ENCODE results near the gene PWWP2B. TPM values are rescaled to one million over a fixed set of nuclear protein-coding genes. Genes with fewer than 3 reads are reported as not detected.

PWWP2B gene
- 1.6 and 2.7 TPM in 2 replicates for polyA plus RNA-seq (2011; rRNA removed)
- 0.66 and 0.77 TPM in 2 replicates for polyA minus RNA-seq (2011; rRNA and poly(A)+ RNA removed)

GRCh38 chr10:132397036-132397541, at the start of gene PWWP2B:
PWWP2B (plus strand) TSS chr10:132397200; CDS start chr10:132397227, 27 bp downstream.
- TF ChIP-seq CTCF (IDR thresholded peaks at IDR 0.05; ENCODE audit: insufficient read depth, low read depth, low read length): no peak
- CTCF ChIA-PET: no interaction called here
- Histone ChIP-seq H3K4me3 (ENCODE audit: low read depth, low read length) (peak within 1 kb of the TSS; percentile 62), H3K27me3 (ENCODE audit: control insufficient read depth, insufficient read depth, low read length) (no peaks in the 10 kb centered on the region), H3K36me3 (ENCODE audit: control insufficient read depth, insufficient read depth, low read length) (no peaks in the 10 kb centered on the region)
- POLR2A ChIA-PET: no interaction called here
- DNase-seq (ENCODE audit: low read depth): no peak

GRCh38 chr10:132347211-132347930, 49.6 kb upstream of the PWWP2B start:
- ChIA-PET CTCF (no interaction called here), POLR2A (no interaction called here)
- no peak for DNase-seq (ENCODE audit: low read depth)
- H3K36me3 ChIP-seq (ENCODE audit: control insufficient read depth, insufficient read depth, low read length): peaks cover 5% of the 10 kb centered on the region
- no peaks in the 10 kb centered on the region for H3K27me3 ChIP-seq (ENCODE audit: control insufficient read depth, insufficient read depth, low read length)
- no peak for TF ChIP-seq CTCF (IDR thresholded peaks at IDR 0.05; ENCODE audit: insufficient read depth, low read depth, low read length)
- H3K4me3 ChIP-seq (ENCODE audit: low read depth, low read length): no peak overlapping the region

GRCh38 chr10:132347931-132348267, 49.1 kb upstream of the PWWP2B start:
- ChIA-PET POLR2A (no interaction called here), CTCF (no interaction called here)
- no peak for TF ChIP-seq CTCF (IDR thresholded peaks at IDR 0.05; ENCODE audit: insufficient read depth, low read depth, low read length)
- Histone ChIP-seq H3K36me3 (ENCODE audit: control insufficient read depth, insufficient read depth, low read length) (peaks cover 5% of the 10 kb centered on the region), H3K4me3 (ENCODE audit: low read depth, low read length) (no peak overlapping the region), H3K27me3 (ENCODE audit: control insufficient read depth, insufficient read depth, low read length) (no peaks in the 10 kb centered on the region)
- no peak for DNase-seq (ENCODE audit: low read depth)

- CTCF ChIA-PET: interaction anchor here (2.7 kb wide), 1 partner anchor 10 kb away, joined by 16 read pairs; no protein-coding TSS in a partner anchor
- POLR2A ChIA-PET: no interaction called here
- Histone ChIP-seq H3K27me3 (ENCODE audit: control insufficient read depth, insufficient read depth, low read length) (no peaks in the 10 kb centered on the region), H3K4me3 (ENCODE audit: low read depth, low read length) (no peak overlapping the region), H3K36me3 (ENCODE audit: control insufficient read depth, insufficient read depth, low read length) (peaks cover 6% of the 10 kb centered on the region)
- DNase-seq (ENCODE audit: low read depth): no peak
- no peak for TF ChIP-seq CTCF (IDR thresholded peaks at IDR 0.05; ENCODE audit: insufficient read depth, low read depth, low read length)
These were observed 47.2 kb upstream of the PWWP2B start for GRCh38 chr10:132349766-132350165.

GRCh38 chr10:132350391-132350790, 46.6 kb upstream of the PWWP2B start:
- Histone ChIP-seq H3K27me3 (ENCODE audit: control insufficient read depth, insufficient read depth, low read length) (no peaks in the 10 kb centered on the region), H3K36me3 (ENCODE audit: control insufficient read depth, insufficient read depth, low read length) (peaks cover 6% of the 10 kb centered on the region), H3K4me3 (ENCODE audit: low read depth, low read length) (no peak overlapping the region)
- CTCF ChIA-PET: interaction anchor here (1.3 to 2.7 kb wide), 3 partner anchors 8 to 127 kb away, joined by 4 to 16 read pairs (median 12); no protein-coding TSS in a partner anchor
- DNase-seq (ENCODE audit: low read depth): no peak
- POLR2A ChIA-PET: no interaction called here
- no peak for TF ChIP-seq CTCF (IDR thresholded peaks at IDR 0.05; ENCODE audit: insufficient read depth, low read depth, low read length)
